ENCODE measurements around the gene CD99. TPM values are rescaled to one million over a fixed set of nuclear protein-coding genes. Genes with fewer than 3 reads are reported as not detected.
"Not testable (repeated sequence)": the region's sequence is repeated elsewhere in the genome, so short reads cannot be mapped to it uniquely, and the experiment has no call there.

The CD99 gene
- polyA plus RNA-seq, 1 donor: 188 TPM

DNA sequence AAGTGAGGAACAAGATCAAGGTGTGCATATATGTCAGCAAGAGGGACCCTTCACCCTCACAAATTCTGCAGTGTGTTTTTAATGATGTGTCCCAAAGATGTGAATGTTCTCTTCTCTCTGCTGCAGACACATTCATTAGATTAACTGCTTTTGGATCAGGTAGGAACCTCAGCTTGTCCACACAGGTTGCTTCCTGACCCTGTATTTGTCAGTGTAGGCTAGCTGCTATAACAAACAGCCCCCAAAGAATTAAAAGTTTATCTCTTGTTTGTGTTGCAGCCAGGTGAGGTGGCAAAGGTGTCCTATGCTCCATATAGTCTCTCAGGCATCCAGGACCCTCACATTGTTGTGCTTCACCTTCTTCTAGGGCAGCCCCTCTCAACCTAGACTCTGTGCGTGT, 78.5 kb downstream of the CD99 start:
- DNase-seq (ENCODE audit: low read depth): no peak

DNA sequence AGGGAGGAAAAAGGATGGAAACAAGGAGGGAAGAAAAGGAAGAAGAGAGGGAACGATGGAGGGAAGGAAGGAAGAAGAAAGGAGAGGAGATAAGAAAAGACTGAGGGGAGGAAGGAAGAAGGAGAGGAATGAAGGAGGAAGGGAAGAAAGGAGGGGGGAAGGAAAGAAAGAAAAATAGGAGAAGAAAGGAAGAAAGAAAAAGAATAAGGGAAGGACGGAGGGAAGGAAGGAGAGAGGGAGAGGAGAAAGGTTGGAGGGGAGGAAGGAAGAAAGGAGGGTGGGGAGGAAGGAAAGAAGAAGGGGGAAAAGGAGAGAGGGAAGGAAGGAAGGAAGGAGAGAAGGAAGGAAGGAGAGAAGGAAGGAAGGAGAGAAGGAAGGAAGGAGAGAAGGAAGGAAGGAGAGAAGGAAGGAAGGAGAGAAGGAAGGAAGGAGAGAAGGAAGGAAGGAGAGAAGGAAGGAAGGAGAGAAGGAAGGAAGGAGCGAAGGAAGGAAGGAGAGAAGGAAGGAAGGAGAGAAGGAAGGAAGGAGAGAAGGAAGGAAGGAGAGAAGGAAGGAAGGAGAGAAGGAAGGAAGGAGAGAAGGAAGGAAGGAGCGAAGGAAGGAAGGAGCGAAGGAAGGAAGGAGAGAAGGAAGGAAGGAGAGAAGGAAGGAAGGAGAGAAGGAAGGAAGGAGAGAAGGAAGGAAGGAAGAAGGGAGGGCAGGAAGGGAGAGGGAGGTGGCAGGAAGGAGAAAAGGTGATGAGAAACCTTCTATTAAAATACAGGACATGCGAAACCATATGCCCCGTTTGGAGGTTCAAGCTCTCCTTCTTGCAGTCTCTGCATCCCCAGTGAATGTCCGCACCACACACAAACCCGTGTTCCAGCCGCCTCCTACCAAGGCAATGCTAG, 82.3 kb downstream of the CD99 start:
- DNase-seq (ENCODE audit: low read depth): not testable (repeated sequence)

DNA sequence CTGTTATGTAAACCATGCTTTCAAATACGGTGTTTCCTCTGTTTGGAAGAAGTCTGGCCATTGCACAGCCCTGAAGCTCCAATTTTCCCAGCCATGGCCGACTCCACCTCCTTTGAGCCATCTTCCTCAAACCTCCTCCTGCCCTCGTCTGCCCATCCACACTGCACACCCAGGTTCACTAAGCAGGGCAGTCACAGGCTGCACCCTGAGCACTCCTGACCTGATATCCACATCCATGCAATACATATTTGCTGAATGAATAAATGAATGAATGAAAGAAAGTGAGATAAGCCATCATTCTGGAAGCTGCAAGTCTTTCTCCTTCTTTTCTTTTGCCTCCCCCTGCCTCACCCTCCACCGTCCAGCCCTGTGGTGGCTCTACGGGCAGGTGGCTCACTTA, 83.0 kb downstream of the CD99 start:
- no peak for DNase-seq (ENCODE audit: low read depth)

DNA sequence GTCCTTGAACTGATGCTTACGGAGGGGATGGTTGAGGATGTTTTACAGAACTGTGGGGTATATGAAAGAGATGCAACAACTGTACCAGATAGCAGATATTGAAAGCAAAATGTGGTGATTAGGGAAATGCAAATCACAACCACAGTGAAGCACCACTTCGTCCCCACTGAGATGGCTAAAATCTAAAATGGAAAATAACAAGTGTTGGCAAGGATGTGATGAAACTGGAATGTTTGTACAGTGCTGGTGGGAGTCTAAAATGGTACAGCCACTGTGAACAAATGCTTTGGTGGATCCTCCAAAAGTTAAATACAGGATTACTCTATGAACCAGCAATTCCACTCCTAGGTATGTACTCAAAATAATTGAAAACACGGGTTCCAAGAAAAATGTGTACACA, 83.7 kb downstream of the CD99 start:
- no peak for DNase-seq (ENCODE audit: low read depth)

DNA sequence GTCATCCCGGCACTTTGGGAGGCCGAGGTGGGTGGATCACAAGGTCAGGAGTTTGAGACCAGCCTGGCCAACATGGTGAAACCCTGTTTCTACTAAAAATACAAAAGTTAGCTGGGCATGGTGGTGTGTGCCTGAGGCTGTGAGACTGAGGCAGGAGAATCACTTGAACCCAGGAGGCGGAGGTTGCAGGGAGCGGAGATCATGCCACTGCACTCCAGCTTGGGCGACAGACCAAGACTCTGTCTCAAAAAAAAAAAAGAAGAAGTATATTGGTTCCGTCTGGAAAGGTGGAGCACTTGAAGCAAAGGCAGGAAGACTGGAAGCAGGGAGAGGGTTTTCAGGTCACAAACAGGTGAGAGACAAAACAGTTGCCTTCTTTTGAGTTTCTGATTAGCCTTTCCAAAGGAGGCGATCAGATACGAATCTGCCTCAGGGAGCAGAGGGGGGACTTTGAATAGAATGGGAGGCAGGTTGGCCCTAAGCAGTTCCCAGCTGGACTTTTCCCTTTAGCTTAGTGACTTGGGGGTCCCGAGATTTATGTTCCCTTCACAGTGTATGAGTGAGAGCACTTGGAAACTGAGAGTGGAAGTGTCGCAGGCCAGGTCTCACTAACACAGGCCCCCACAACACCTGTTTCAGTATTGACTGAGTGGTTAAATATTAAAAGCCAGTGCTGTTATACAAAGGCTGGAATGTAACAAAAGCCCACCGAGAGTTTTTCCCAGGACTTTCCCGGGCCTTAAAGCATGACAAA, 89.6 kb downstream of the CD99 start:
- DNase-seq (ENCODE audit: low read depth): not testable (repeated sequence)

DNA sequence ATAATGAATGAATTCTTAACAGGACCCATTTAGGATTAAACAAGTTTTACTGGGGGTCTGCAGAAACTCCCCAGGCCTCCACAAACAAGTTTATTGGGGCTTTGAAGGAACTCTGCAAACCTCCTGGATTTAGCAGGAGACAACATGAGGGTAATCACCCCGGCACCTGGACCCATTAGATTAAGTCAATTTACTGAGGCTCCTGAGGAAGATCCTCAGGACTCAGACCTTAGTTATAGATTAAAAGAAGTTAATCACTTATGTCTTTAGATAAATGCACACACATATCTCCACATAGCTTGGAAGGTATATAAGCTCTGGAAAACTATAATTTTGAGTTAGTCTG, 90.1 kb downstream of the CD99 start:
- no peak for DNase-seq (ENCODE audit: low read depth)

DNA sequence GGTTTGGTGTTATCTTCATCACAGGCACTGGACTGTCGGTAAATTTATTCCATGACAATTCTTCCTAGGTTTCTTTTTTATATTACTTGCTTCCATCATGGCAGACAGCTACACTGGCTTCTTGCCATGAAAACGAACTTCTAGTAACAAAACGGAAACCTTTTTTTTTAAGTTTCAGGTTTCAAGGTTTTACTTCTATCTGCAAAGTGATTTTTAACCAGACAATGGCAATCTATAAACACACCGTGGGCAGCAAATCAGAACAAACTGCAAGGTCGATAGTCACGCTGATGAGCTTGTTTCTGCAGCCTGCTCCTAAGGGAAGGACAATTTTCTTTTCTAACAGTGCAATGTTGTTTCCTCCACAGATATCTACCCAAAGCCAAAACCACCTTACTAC, 90.6 kb downstream of the CD99 start:
- DNase-seq (ENCODE audit: low read depth): no peak

DNA sequence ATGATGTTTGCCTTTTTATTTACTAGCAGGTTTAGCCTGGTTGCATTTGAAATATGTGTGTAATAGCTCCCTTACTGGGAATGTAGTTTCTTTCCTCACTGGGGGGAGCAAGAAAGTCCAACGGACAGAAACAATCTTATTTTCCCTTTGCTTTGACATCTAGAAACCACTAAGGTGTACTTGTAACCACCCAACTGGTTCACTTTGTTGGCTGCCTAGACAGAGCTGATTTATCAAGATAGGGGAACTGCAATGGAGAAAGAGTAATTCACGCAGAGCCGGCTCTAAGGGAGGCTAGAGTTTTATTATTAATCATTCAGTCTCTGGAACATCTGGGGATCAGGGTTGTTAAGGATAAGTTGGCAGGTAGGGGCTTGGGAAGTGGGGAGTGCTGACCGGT, 91.1 kb downstream of the CD99 start:
- DNase-seq (ENCODE audit: low read depth): no peak

DNA sequence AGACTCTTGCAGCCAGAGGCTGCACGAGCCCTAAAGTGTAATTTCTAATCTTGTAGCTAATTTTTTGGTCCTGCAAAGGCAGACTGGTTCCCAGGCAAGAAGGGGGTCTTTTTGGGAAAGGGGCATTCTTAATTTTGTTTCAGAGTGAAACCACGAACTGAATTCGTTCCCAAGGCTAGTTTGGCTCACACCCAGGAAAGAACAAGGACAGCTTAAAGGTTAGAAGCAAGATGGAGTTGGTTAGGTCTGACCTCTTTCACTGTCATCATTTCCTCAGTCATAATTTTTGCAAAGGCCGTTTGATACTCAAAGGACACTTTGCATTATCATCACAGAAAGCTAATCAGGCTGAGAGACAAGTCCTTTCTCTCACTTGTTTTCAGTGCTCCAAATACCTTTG, 91.7 kb downstream of the CD99 start:
- DNase-seq (ENCODE audit: low read depth): no peak

DNA sequence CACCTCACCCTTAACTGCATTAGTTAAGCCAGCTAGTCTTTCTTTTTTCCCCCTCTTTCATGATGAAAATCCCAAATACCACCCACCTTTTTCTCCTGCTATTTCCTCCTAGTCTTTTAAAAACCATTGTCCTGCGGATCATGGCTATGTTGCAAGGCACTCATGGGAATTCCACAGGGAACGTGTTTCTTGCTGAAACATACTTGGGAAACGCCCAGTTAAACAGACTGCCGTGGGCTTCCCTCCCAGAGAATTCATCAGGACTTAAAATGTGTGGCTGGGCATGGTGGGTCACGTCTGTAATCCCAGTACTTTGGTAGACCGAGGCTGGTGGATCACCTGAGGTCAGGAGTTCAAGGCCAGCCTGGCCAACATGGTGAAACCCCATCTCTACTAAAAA, 92.9 kb downstream of the CD99 start:
- no peak for DNase-seq (ENCODE audit: low read depth)

DNA sequence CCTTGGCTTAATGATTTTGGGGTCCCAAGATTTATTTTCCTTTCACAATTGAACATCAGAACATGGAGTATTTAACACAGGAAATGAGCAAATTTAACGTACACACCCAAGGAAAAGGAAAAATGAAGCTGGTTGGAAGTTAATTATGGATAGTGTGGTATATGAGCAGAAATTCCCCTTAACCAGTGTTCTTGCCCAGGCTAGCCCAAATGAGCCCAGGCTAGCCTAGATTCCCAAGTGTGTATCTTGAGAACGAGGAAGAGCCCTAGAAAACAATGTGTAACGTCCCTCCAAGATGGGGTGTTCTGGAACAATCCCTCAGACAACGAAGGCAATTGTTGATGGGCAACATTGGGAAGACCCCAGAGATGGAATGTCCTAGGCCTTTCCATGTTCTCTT, 94.4 kb downstream of the CD99 start:
- DNase-seq (ENCODE audit: low read depth): no peak

DNA sequence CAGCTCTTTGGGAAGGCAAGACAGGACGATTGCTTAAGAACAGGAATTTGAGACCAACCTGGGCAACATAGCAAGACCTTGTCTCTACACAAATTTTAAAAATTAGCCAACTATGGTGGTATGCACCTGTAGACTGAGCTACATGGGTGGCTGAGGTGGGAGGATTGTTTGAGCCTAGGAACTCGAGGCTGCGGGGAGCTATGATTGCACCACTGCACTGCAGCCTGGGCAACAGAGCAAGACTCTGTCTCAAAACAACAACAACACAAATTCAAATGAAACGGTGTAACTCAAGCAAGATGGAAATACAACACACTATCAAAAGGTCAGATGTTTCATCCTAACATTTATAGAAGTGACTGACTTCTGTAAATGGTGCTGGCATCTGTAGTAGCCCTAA, 97.9 kb downstream of the CD99 start:
- DNase-seq (ENCODE audit: low read depth): no peak

DNA sequence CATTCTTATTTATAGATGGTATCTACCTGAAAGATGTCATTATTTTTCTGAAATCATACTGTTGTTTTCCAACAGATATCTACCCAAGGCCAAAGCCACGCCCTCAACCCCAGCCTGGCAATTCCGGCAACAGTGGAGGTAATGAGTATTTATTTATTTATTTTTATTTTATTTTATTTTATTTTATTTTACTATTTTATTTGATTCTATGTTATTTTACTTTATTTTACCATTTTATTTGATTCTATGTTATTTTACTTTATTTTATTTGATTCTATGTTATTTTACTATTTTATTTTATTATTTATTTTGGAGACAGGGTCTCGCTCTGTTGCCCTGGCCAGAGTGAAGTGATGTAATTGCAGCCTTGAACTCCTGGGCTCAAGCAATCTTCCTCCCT, 98.5 kb downstream of the CD99 start:
- no peak for DNase-seq (ENCODE audit: low read depth)

Other genes with a start within 250 kb of the CD99 start
- gene DHRSX, start 190.3 kb upstream of the CD99 start, polyA plus RNA-seq (ENCODE audit: insufficient read length): 11.3 TPM
- gene ZBED1, start 190.3 kb upstream of the CD99 start, polyA plus RNA-seq (ENCODE audit: insufficient read length): 15.9 TPM
- 1.7 TPM for gene XG, start 60.7 kb downstream of the CD99 start, polyA plus RNA-seq (ENCODE audit: insufficient read length)
- gene GYG2, start 137.6 kb downstream of the CD99 start, polyA plus RNA-seq (ENCODE audit: insufficient read length): 2.9 TPM
- 12.3 TPM for gene ARSD, start 238.0 kb downstream of the CD99 start, polyA plus RNA-seq (ENCODE audit: insufficient read length)